HepG2 (cell line): ENCODE measurements around the gene REEP6. TPM values are rescaled to one million over a fixed set of nuclear protein-coding genes. Genes with fewer than 3 reads are reported as not detected.

Source experiments
- ARID2 ChIP-seq: sonication (generic); formaldehyde crosslinking; IDR thresholded peaks from 2 replicates; pipeline ENCODE4 v1.8.1; 2022; ENCODE audit warnings: mild to moderate bottlenecking, missing genetic modification reagents, borderline replicate concordance
- ATRX ChIP-seq: sonication (generic); formaldehyde crosslinking; IDR thresholded peaks from 2 replicates; pipeline ENCODE4 v1.4.0; 2020; ENCODE audit warnings: missing genetic modification reagents, borderline replicate concordance
- DR1 ChIP-seq: sonication (generic); formaldehyde crosslinking; IDR thresholded peaks from 2 replicates; pipeline ENCODE4 v1.8.0; 2021; ENCODE audit warnings: mild to moderate bottlenecking, missing genetic modification reagents, inconsistent platforms
- HNRNPK ChIP-seq: fragments of 200-400 bp; formaldehyde crosslinking; IDR thresholded peaks from 2 replicates; pipeline ENCODE4 v1.6.1; 2018; ENCODE audit warnings: low read length, low read depth, moderate library complexity, mild to moderate bottlenecking; ENCODE audit not compliant: poor library complexity, severe bottlenecking
- MTA3 ChIP-seq: sonication (generic); formaldehyde crosslinking; IDR thresholded peaks from 2 replicates; pipeline ENCODE4 v1.4.0; 2020; ENCODE audit warnings: missing genetic modification reagents
- MZF1 ChIP-seq: sonication (generic); formaldehyde crosslinking; IDR thresholded peaks from 2 replicates; pipeline ENCODE4 v1.8.1; 2023; ENCODE audit warnings: mild to moderate bottlenecking, missing genetic modification reagents, borderline replicate concordance
- PLRG1 ChIP-seq: fragments of 450-650 bp; conservative IDR thresholded peaks from 2 replicates; pipeline ENCODE4 v1.6.1; 2016
- RORA ChIP-seq: sonication (generic); formaldehyde crosslinking; IDR thresholded peaks from 2 replicates; pipeline ENCODE4 v1.5.0; 2020; ENCODE audit warnings: mild to moderate bottlenecking, missing genetic modification reagents, moderate library complexity
- RXRB ChIP-seq: IDR thresholded peaks from 2 replicates; pipeline ENCODE4 v1.6.1; 2016; ENCODE audit warnings: borderline replicate concordance, missing genetic modification reagents, missing compliant biosample characterization
- SIX4 ChIP-seq: sonication (generic); formaldehyde crosslinking; IDR thresholded peaks from 2 replicates; pipeline ENCODE4 v1.4.0; 2020; ENCODE audit warnings: missing genetic modification reagents
- SSRP1 ChIP-seq: IDR thresholded peaks from 2 replicates; pipeline ENCODE4 v1.6.1; 2016; ENCODE audit warnings: control low read depth
- TCF12 ChIP-seq, 2 experiments: fragments of 450-650 bp in 1 of 2; sonication (generic) in 1 of 2; formaldehyde crosslinking in 1 of 2; IDR thresholded peaks; 2 replicates each; pipeline versions ENCODE4 v1.6.1 to v1.8.0; 2017 to 2022; ENCODE audit warnings: antibody characterized with exemption in 1 of 2, mild to moderate bottlenecking in 1 of 2, missing genetic modification reagents in 1 of 2, moderate library complexity in 1 of 2
- ZBTB46 ChIP-seq: sonication (generic); formaldehyde crosslinking; IDR thresholded peaks from 2 replicates; pipeline ENCODE4 v1.4.0; 2020; ENCODE audit warnings: mild to moderate bottlenecking, missing genetic modification reagents, borderline replicate concordance
- ZNF101 ChIP-seq: sonication (generic); formaldehyde crosslinking; IDR thresholded peaks from 2 replicates; pipeline ENCODE4 v1.4.0; 2020; ENCODE audit warnings: mild to moderate bottlenecking, low read depth, missing genetic modification reagents, borderline replicate concordance
- ZNF280D ChIP-seq: sonication (generic); formaldehyde crosslinking; IDR thresholded peaks from 2 replicates; pipeline ENCODE4 v1.5.1; 2020; ENCODE audit warnings: mild to moderate bottlenecking, missing genetic modification reagents
- ZNF326 ChIP-seq: sonication (generic); formaldehyde crosslinking; IDR thresholded peaks from 2 replicates; pipeline ENCODE4 v1.4.0; 2020; ENCODE audit warnings: missing genetic modification reagents, borderline replicate concordance
- ZNF432 ChIP-seq: sonication (generic); formaldehyde crosslinking; IDR thresholded peaks from 2 replicates; pipeline ENCODE4 v1.5.0; 2020; ENCODE audit warnings: missing genetic modification reagents, mild to moderate bottlenecking, borderline replicate concordance
- ZNF574 ChIP-seq: sonication (generic); formaldehyde crosslinking; IDR thresholded peaks from 2 replicates; pipeline ENCODE4 v1.4.0; 2020; ENCODE audit warnings: missing genetic modification reagents
- ZNF670 ChIP-seq: sonication (generic); formaldehyde crosslinking; IDR thresholded peaks from 2 replicates; pipeline ENCODE4 v1.8.0; 2022; ENCODE audit warnings: mild to moderate bottlenecking, missing genetic modification reagents, borderline replicate concordance
- ZNF709 ChIP-seq: sonication (generic); formaldehyde crosslinking; IDR thresholded peaks from 2 replicates; pipeline ENCODE4 v1.5.0; 2020; ENCODE audit warnings: mild to moderate bottlenecking, missing genetic modification reagents
- ZNF883 ChIP-seq: sonication (generic); formaldehyde crosslinking; IDR thresholded peaks from 2 replicates; pipeline ENCODE4 v1.5.1; 2020; ENCODE audit warnings: mild to moderate bottlenecking, missing genetic modification reagents; ENCODE audit errors: not compliant biosample characterization
- polyA plus RNA-seq, 8 experiments: library from polyadenylated mRNA; depleted of rRNA in 3 of 8; stranded (reverse) in 7 of 8; unstranded in 1 of 8; fragments of >200 nt; fragmentation: Illumina TruSeq in 4 of 8; extraction: Trizol in 4 of 8; gene quantifications; 2 replicates each; pipeline versions ENCODE4 v1.2.1 to v1.2.3, GENCODE V29; 2011 to 2016; ENCODE audit warnings: low read depth in 4 of 8, missing spikeins in 1 of 8, mixed read lengths in 1 of 8; ENCODE audit not compliant: insufficient read depth in 1 of 8
- total RNA-seq, 5 experiments: library from RNA; depleted of rRNA; stranded (reverse); fragments of >200 nt; fragmentation: Illumina TruSeq; extraction: Trizol; gene quantifications; 2 replicates each; pipeline ENCODE4 v1.2.3, GENCODE V29; 2016; ENCODE audit warnings: low read depth in 1 of 5

Gene REEP6
- total and polyA plus RNA-seq, 2 of the 13 experiments (the other 11 are each of a cell fraction or from before 2014, with no cell fraction given) = 10.0 to 28.8 TPM

- TF ChIP-seq ZNF280D (no peak), ZNF574 (CRISPR knock-in tag) (no peak), RXRB (CRISPR knock-in tag) (no peak), RORA (CRISPR knock-in tag) (no peak), ZBTB46 (no peak), HNRNPK (no peak), MTA3 (no peak), SIX4 (CRISPR knock-in tag) (no peak), ZNF709 (CRISPR knock-in tag) (no peak), ZNF432 (CRISPR knock-in tag) (no peak), ARID2 (CRISPR knock-in tag) (0 out of 2 replicates have a peak, but pooled peaks have one; percentile 31), DR1 (0 out of 2 replicates have a peak, but pooled peaks have one; percentile 44), ZNF326 (peak; percentile 80), TCF12 (IDR thresholded peaks at IDR 0.05) (no peak), TCF12 (CRISPR knock-in tag; IDR thresholded peaks at IDR 0.05) (0 out of 2 replicates have a peak, but pooled peaks have one; percentile 7), MZF1 (CRISPR knock-in tag) (no peak), PLRG1 (no peak), ZNF670 (no peak), ATRX (CRISPR knock-in tag) (no peak), ZNF883 (CRISPR knock-in tag) (no peak), ZNF101 (no peak), SSRP1 (CRISPR knock-in tag) (peak; percentile 45; the same call in 1 of the 2 replicates)
Measured at GRCh38 chr19:1470305-1471009, 20.5 kb upstream of the REEP6 start (continued).
